AG09319 (cell line): ENCODE data around the gene ZNF8.
"Not testable (repeated sequence)": the region's sequence is repeated elsewhere in the genome, so short reads cannot be mapped to it uniquely, and the experiment has no call there.

ENCODE experiments used
- DNase-seq: peaks from one replicate; pipeline ENCODE4 v3.0.0-alpha.2; 2010; ENCODE audit warnings: low read depth; ENCODE audit errors: extremely low read depth
- TF ChIP-seq, protein P1 (sequence below): IDR thresholded peaks from 2 replicates; pipeline ENCODE4 v1.5.1; 2011; ENCODE audit warnings: low read depth, mild to moderate bottlenecking, inconsistent platforms, low read length, moderate library complexity

The ZNF8 gene

DNA sequence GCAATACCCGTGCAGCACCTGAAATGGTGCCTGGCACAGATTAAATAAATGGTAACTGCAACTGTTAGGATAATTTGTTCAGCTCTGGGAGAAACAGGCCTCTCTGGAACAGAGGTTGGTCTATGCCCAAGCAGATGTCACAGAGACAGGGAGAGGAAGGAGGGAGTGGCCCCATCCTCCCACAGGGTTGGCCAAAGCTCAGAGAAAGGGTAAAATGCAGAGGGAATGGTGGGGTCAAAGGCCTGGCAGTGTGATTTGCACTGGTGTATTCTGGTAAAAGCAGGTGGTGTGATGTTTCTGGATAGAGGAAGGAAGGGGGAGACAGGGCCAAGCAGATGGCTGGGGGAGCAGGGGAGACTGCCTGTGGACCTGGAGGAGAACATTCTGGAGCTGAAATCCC, 57.5 kb downstream of the ZNF8 start:
- no peak for DNase-seq
- TF ChIP-seq, protein P1, sequence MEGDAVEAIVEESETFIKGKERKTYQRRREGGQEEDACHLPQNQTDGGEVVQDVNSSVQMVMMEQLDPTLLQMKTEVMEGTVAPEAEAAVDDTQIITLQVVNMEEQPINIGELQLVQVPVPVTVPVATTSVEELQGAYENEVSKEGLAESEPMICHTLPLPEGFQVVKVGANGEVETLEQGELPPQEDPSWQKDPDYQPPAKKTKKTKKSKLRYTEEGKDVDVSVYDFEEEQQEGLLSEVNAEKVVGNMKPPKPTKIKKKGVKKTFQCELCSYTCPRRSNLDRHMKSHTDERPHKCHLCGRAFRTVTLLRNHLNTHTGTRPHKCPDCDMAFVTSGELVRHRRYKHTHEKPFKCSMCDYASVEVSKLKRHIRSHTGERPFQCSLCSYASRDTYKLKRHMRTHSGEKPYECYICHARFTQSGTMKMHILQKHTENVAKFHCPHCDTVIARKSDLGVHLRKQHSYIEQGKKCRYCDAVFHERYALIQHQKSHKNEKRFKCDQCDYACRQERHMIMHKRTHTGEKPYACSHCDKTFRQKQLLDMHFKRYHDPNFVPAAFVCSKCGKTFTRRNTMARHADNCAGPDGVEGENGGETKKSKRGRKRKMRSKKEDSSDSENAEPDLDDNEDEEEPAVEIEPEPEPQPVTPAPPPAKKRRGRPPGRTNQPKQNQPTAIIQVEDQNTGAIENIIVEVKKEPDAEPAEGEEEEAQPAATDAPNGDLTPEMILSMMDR: no peak

DNA sequence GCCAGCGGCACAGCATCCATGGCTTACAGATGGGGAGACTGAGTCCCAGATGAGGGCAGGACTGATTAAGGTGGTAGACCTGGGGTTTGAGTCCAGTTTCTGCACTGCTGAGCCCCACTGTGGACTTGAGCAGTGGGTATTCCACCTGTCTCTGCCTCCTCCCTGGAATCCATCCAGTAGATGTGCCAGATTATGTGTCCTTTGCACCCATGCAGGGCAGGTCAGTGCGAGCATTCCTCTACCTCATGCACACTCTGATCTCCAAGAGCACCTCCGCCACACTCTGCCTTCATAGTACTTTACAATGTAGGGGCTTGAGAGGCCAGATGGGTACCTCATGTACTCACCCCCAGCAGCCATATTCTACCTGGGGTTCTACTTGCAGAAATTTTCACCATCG, 58.1 kb downstream of the ZNF8 start:
- TF ChIP-seq, protein P1: no peak
- no peak for DNase-seq

DNA sequence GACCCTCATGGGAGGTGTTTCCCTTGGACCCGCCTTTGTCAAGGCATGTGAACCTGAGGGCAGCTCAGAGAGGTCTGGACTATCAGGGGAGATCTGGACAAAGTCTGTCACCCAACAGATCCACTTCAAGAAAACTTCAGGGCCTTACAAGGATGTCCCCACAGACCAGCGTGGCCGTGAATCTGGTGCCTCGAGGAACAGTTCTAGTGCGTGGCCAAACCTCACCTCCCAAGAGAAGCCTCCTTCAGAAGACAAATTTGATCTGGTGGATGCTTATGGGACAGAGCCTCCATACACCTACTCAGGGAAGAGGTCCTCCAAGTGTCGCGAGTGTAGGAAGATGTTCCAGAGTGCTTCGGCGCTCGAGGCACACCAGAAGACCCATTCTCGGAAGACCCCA, 59.6 kb downstream of the ZNF8 start:
- TF ChIP-seq, protein P1: no peak

DNA sequence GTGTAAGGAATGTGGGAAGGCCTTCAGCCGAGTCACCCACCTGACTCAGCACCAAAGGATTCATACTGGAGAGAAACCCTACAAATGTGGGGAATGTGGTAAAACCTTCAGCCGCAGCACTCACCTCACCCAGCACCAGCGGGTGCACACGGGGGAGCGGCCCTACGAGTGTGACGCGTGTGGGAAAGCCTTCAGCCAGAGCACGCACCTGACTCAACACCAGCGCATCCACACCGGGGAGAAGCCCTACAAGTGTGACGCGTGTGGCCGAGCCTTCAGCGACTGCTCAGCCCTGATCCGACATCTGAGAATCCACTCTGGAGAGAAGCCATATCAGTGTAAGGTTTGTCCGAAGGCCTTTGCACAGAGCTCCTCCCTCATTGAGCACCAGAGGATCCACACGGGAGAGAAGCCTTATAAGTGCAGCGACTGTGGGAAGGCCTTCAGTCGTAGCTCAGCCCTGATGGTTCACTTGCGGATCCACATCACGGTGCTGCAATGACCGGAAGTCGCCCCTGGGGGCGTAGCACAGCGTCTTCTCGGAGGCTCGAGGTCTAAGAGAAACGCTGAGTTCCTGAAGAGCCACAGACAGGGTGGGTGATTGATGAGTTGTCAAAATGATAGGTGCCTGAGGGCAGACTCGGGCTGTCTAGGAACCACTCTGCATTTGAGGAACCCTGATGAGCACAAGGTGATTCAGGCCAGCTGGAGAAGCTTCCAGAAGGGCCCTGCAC, 60.2 kb downstream of the ZNF8 start:
- no peak for DNase-seq
- TF ChIP-seq, protein P1: no peak

More for the DNA sequence above, 59.6 kb downstream of the ZNF8 start:
- DNase-seq: no peak

DNA sequence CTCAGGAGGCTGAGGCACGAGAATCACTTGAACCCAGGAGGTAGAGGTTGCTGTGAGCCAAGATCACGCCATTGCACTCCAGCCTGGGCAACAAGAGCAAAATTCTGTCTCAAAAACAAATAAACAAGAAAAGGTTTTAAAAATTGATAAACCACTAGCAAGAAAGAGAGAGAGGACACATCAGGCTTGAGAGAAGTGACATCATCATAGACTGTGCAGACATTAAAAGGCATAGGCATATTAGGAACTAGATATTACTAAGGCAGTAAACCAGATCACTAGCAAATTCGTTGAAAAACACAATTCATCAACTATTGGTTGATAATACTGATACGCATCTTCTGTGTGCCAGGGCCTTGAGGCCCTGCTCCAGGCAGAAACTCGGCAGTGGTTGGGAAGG, 66.8 kb downstream of the ZNF8 start:
- TF ChIP-seq, protein P1: no peak
- no peak for DNase-seq

DNA sequence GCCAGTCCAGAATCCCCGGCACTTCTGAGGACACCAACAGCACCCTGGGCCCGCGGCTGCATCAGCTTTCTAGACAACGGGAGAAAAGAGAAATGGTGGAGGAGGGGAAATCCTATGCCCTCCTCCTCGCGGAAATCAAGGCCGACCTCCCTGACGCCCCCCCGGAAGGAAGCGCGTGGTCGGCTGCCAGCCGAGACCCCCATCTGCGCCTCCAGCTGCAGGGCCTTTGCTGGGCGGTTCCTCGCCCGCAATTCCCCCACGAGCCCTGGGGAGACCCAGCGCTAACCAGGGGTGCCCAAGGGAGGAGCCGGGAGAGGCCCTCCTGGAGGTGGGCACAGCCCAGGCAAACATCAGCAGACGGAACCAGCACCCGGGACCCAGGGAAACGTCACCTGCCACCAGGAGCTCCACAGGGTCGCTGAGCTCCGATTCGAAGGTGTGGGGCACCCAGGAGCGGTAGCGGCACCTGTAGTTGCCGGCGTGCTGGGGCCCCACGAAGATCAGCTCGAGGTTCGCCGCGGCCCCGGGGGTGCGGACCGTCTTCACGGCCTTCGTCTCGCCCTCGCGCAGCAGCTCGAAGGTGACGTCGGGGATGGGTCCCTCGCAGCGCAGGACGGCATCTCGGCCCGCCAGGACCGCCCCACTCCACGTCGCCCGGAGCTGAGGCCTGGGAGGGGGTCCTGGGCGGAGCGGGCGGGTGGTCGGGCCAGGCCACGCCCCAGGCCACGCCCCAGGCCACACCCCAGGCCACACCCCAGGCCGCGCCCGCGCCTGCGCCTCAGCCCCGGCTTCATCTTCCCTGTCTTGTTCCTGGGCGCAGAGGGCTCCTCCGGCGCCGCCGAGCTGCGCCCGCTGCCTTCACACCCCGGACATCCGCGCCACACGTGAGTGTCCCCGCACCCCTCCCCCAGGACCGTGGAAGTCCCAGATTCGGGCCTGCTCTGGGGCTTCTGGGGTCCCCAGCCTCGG, 68.5 kb downstream of the ZNF8 start:
- TF ChIP-seq, protein P1: no peak
- peak; percentile 44 for DNase-seq

DNA sequence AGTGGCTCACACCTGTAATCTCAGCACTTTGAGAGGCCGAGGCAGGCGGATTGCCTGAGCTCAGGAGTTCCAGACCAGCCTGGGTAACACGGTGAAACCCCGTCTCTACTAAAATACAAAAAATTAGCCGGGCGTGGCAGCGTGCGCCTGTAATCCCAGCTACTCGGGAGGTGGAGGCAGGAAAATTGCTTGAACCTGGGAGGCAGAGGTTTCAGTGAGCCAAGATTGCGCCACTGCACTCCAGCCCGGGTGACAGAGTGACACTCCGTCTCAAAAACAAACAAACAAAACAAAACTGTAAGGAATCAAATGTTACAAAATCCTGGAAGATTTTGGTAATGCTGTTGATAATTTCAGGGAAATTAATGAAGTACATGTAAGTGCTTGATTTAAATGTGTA, 69.3 kb downstream of the ZNF8 start:
- DNase-seq: not testable (repeated sequence)
